GM18907 (cell line): Measurements from ENCODE around the gene GPER1.

ENCODE experiments used
- ATAC-seq: cut with Tn5 transposase; IDR thresholded peaks from one replicate; pipeline ENCODE4 v1.9.1; 2021; ENCODE audit warnings: mild to moderate bottlenecking, moderate library complexity; ENCODE audit not compliant: unreplicated experiment

Gene GPER1

GRCh38 chr7:1053816-1054370 lies 34.0 kb upstream of the GPER1 start:
- ATAC-seq = no peak

- ATAC-seq = no peak
Observed at GRCh38 chr7:1054438-1054837, 33.5 kb upstream of the GPER1 start.

- ATAC-seq = no peak
Observed at GRCh38 chr7:1054861-1055450, 33.0 kb upstream of the GPER1 start.

GRCh38 chr7:1055491-1055955 lies 32.4 kb upstream of the GPER1 start:
- ATAC-seq = no peak

- ATAC-seq = no peak
Observed at GRCh38 chr7:1055956-1056784, 31.7 kb upstream of the GPER1 start.

GRCh38 chr7:1056785-1057410 lies 31.0 kb upstream of the GPER1 start:
- ATAC-seq = no peak

- no peak for ATAC-seq
Observed at GRCh38 chr7:1057416-1058291, 30.3 kb upstream of the GPER1 start.

- ATAC-seq = no peak
Observed at GRCh38 chr7:1058311-1058710, 29.6 kb upstream of the GPER1 start.

- no peak for ATAC-seq
Observed at GRCh38 chr7:1058821-1059199, 29.1 kb upstream of the GPER1 start.

- ATAC-seq = no peak
Observed at GRCh38 chr7:1059200-1060091, 28.5 kb upstream of the GPER1 start.

- ATAC-seq = no peak
Observed at GRCh38 chr7:1060315-1061072, 27.4 kb upstream of the GPER1 start.

- ATAC-seq = no peak
Observed at GRCh38 chr7:1061180-1061579, 26.7 kb upstream of the GPER1 start.

GRCh38 chr7:1062296-1063294 lies 25.3 kb upstream of the GPER1 start:
- ATAC-seq = no peak

GRCh38 chr7:1063361-1063760 lies 24.6 kb upstream of the GPER1 start:
- no peak for ATAC-seq

GRCh38 chr7:1064581-1064980 lies 23.3 kb upstream of the GPER1 start:
- ATAC-seq = no peak

- no peak for ATAC-seq
Observed at GRCh38 chr7:1065263-1065584, 22.7 kb upstream of the GPER1 start.

GRCh38 chr7:1065585-1066241 lies 22.2 kb upstream of the GPER1 start:
- peak; percentile 64 for ATAC-seq

- no peak for ATAC-seq
Observed at GRCh38 chr7:1066242-1066588, 21.7 kb upstream of the GPER1 start.
